ENCODE data around the gene PLK5.

PLK5 gene

DNA sequence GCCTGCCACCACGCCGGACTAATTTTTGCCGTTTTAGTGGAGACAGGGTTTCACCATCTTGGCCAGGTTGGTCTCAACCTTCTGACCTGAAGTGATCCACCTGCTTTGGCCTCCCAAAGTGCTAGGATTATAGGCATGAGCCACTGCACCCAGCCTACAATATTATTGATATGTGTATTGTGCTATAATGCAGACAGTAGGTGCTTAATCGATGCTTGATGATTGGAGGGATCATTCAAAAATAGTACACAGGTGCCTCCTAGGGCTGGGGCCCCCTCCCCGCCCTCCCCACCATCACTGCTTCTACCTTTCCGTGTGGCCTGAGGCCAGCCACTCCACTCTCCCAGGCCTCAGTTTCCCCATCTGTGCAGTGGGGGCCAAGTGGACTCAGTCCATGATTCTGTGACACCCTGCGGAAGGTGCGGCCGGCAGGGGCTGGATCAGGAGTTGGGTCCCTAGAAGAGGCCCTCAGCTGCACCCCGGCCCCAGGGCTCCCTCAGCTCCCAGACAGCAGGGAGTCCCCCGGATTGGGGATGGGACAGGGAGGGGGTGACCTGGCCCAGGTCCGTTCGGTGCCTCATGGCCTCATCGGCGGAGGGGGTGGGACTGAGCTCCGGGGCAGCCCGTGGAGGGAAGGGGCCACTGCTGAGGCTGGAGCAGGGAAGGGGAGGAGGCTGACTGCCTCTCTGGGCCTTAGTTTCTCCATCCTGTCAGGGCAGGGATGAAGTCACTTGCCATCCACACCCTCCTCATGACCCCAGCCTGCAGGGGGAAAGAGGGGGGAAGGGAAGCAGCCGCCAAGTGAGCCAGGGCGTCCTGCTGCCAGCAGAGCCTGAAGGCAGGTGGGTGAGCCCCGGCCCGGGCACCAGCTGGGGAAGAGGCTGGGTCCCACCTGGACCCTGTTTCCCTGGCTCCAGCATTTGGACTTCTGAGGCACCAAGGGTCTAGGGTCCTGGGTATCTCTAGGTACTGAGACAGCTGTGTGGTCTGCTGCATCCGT, 12.3 kb upstream of the PLK5 start:
- H3K27me3 ChIP-seq (ENCODE audit: insufficient read depth, low read depth), result peaks cover 44% of the 10 kb centered on the region
- no peaks in the 10 kb centered on the region for H4K20me1 ChIP-seq (ENCODE audit: insufficient read depth)
- TF ChIP-seq, protein P1, sequence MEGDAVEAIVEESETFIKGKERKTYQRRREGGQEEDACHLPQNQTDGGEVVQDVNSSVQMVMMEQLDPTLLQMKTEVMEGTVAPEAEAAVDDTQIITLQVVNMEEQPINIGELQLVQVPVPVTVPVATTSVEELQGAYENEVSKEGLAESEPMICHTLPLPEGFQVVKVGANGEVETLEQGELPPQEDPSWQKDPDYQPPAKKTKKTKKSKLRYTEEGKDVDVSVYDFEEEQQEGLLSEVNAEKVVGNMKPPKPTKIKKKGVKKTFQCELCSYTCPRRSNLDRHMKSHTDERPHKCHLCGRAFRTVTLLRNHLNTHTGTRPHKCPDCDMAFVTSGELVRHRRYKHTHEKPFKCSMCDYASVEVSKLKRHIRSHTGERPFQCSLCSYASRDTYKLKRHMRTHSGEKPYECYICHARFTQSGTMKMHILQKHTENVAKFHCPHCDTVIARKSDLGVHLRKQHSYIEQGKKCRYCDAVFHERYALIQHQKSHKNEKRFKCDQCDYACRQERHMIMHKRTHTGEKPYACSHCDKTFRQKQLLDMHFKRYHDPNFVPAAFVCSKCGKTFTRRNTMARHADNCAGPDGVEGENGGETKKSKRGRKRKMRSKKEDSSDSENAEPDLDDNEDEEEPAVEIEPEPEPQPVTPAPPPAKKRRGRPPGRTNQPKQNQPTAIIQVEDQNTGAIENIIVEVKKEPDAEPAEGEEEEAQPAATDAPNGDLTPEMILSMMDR (conservative IDR thresholded peaks at IDR 0.05; ENCODE audit: low read depth, low read length), result no peak
- H3K36me3 ChIP-seq (ENCODE audit: insufficient read depth), result no peaks in the 10 kb centered on the region
- H3K9ac ChIP-seq, result no peak overlapping the region
- no peak overlapping the region for H3K27ac ChIP-seq
- no peak overlapping the region for H2AFZ ChIP-seq (ENCODE audit: low read depth)
- H3K4me2 ChIP-seq, result peak overlapping the region; percentile 67; the same call in 1 of the 2 replicates
- H3K4me1 ChIP-seq (ENCODE audit: low read depth, poor library complexity, severe bottlenecking), result peaks cover 6% of the 10 kb centered on the region
- H3K79me2 ChIP-seq (ENCODE audit: insufficient read depth, low read depth), result no peaks in the 10 kb centered on the region
- H3K4me3 ChIP-seq (IDR thresholded peaks at IDR 0.05; ENCODE audit: insufficient read depth, low read depth, low read length), result no peak overlapping the region

- Histone ChIP-seq H3K4me3 (IDR thresholded peaks at IDR 0.05; ENCODE audit: insufficient read depth, low read depth, low read length) (no peak within 1 kb of the TSS), H3K36me3 (ENCODE audit: insufficient read depth) (no peaks in the 10 kb centered on the region), H2AFZ (ENCODE audit: low read depth) (peak within 1 kb of the TSS; percentile 44; the same call in 1 of the 2 replicates), H3K79me2 (ENCODE audit: insufficient read depth, low read depth) (no peaks in the 10 kb centered on the region), H3K27me3 (ENCODE audit: insufficient read depth, low read depth) (peaks cover 42% of the 10 kb centered on the region), H3K4me1 (ENCODE audit: low read depth, poor library complexity, severe bottlenecking) (peaks cover 6% of the 10 kb centered on the region), H3K9ac (no peak within 1 kb of the TSS), H4K20me1 (ENCODE audit: insufficient read depth) (no peaks in the 10 kb centered on the region), H3K27ac (no peak within 1 kb of the TSS), H3K4me2 (peak within 1 kb of the TSS; percentile 67)
- TF ChIP-seq, protein P1 (conservative IDR thresholded peaks at IDR 0.05; ENCODE audit: low read depth, low read length), result no peak
These were observed 11.0 kb upstream of the PLK5 start, which contains the start of gene ADAMTSL5 for GRCh38 chr19:1512671-1513498. Gene ADAMTSL5 (minus strand): TSS chr19:1513019. CDS start chr19:1510943, 2,076 bp downstream.

DNA sequence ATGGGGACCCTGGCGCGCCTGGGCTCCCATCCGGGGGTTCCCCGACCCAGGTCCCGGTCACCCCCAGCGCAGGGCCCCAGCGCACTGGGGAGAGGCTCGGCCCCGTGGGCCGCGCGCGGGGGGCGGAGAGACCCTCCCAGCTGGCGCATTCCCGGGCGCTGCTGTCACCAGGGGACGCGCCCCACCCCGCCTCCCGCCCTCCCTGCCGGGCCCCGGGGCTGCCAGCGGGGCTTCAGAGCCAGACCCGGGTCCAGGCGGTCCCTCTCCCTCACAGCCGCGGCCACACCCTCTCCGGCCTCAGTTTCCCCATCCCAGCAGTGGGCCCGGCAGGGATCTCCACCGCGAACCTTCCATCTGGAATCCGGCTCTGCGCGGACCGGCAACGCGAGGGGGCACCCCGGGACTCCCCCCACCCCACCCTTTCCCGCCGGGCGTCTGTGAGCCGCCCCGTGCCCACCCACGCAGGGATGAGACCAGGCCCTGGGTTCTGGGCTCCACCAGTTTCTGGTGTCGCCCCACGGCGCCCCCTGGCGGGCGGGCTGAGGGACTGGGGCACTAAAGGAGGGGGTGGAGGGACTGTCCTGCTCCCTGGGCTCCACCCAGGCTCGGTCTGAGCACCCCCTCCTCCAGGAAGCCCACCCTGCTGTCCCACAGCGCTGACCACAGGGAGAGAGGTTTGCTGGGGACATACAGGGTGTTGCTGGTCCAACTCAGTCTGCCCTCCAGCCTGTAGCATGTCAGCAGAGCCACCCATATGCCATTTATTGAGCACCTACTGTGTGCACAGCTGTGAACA, 10.2 kb upstream of the PLK5 start:
- Histone ChIP-seq H3K4me2 (no peak overlapping the region), H3K4me3 (IDR thresholded peaks at IDR 0.05; ENCODE audit: insufficient read depth, low read depth, low read length) (no peak overlapping the region), H3K79me2 (ENCODE audit: insufficient read depth, low read depth) (no peaks in the 10 kb centered on the region), H3K27ac (no peak overlapping the region), H3K36me3 (ENCODE audit: insufficient read depth) (no peaks in the 10 kb centered on the region), H3K27me3 (ENCODE audit: insufficient read depth, low read depth) (peaks cover 49% of the 10 kb centered on the region), H3K4me1 (ENCODE audit: low read depth, poor library complexity, severe bottlenecking) (peaks cover 6% of the 10 kb centered on the region), H2AFZ (ENCODE audit: low read depth) (0 out of 2 replicates have a peak overlapping the region, but pooled peaks have one; percentile 34), H4K20me1 (ENCODE audit: insufficient read depth) (no peaks in the 10 kb centered on the region), H3K9ac (no peak overlapping the region)
- TF ChIP-seq, protein P1 (conservative IDR thresholded peaks at IDR 0.05; ENCODE audit: low read depth, low read length), result peak; percentile 74

GRCh38 chr19:1514295-1514661, 9.6 kb upstream of the PLK5 start:
- Histone ChIP-seq H3K4me1 (ENCODE audit: low read depth, poor library complexity, severe bottlenecking) (peaks cover 6% of the 10 kb centered on the region), H3K4me3 (IDR thresholded peaks at IDR 0.05; ENCODE audit: insufficient read depth, low read depth, low read length) (no peak overlapping the region), H4K20me1 (ENCODE audit: insufficient read depth) (no peaks in the 10 kb centered on the region), H3K27ac (no peak overlapping the region), H3K4me2 (no peak overlapping the region), H3K36me3 (ENCODE audit: insufficient read depth) (no peaks in the 10 kb centered on the region), H3K9ac (no peak overlapping the region), H2AFZ (ENCODE audit: low read depth) (no peak overlapping the region), H3K79me2 (ENCODE audit: insufficient read depth, low read depth) (no peaks in the 10 kb centered on the region), H3K27me3 (ENCODE audit: insufficient read depth, low read depth) (peaks cover 44% of the 10 kb centered on the region)
- TF ChIP-seq, protein P1 (conservative IDR thresholded peaks at IDR 0.05; ENCODE audit: low read depth, low read length), result no peak
